PC-9 (cell line): ENCODE data around the gene PKP2. TPM values are rescaled to one million over a fixed set of nuclear protein-coding genes. Genes with fewer than 3 reads are reported as not detected.

Experiments
- BruUV-seq: library from RNA; stranded (reverse); fragments of 400-500 nt; replicated peaks from 2 replicates; lab custom pipeline; 2021; lab: Mats Ljungman, UMichigan
- CTCF ChIA-PET: fragments of 300-600 bp; sonication (Branson Sonifier 250); formaldehyde crosslinking; loops from one replicate; lab custom pipeline; 2022; ENCODE audit warnings: antibody characterized with exemption; lab: Charles Lee
- POLR2A ChIA-PET: fragments of 300-600 bp; sonication (Branson Sonifier 250); formaldehyde crosslinking; loops from one replicate; lab custom pipeline; 2022; ENCODE audit warnings: antibody characterized with exemption; ENCODE audit not compliant: unreplicated experiment; lab: Charles Lee
- DNase-seq, 2 experiments: peaks; one replicate each; pipeline versions ENCODE4 v3.0.0 to v3.0.0-alpha.2; 2015 to 2022; ENCODE audit warnings: mixed read lengths in 1 of 2
- H2AFZ ChIP-seq: fragments of 200-600 bp; sonication (generic); 2 replicates; pipeline ENCODE4 v1.8.1; 2017; ENCODE audit warnings: antibody characterized with exemption
- H3F3A ChIP-seq: fragments of 200-600 bp; sonication (generic); 2 replicates; pipeline ENCODE4 v1.8.1; 2017; ENCODE audit warnings: antibody characterized with exemption, mild to moderate bottlenecking, low read depth; ENCODE audit not compliant: insufficient read depth
- H3K27ac ChIP-seq: fragments of 200-600 bp; sonication (generic); 2 replicates; pipeline ENCODE4 v1.6.1; 2016; ENCODE audit warnings: mixed run types
- H3K27me3 ChIP-seq: fragments of 200-600 bp; sonication (generic); 2 replicates; pipeline ENCODE4 v1.6.1; 2016; ENCODE audit warnings: low read depth, mixed run types; ENCODE audit not compliant: insufficient read depth
- H3K36me3 ChIP-seq: fragments of 200-600 bp; sonication (generic); 2 replicates; pipeline ENCODE4 v1.6.1; 2016; ENCODE audit warnings: low read depth, mixed run types
- H3K4me1 ChIP-seq: fragments of 200-600 bp; sonication (generic); replicated peaks from 2 replicates; pipeline ENCODE4 v1.6.1; 2016; ENCODE audit warnings: mixed run types; ENCODE audit not compliant: insufficient read depth
- H3K4me2 ChIP-seq: fragments of 200-600 bp; sonication (generic); 2 replicates; pipeline ENCODE4 v1.6.1; 2017; ENCODE audit warnings: mixed run types
- H3K4me3 ChIP-seq: fragments of 200-600 bp; sonication (generic); 2 replicates; pipeline ENCODE4 v1.6.1; 2016; ENCODE audit warnings: mixed run types
- H3K79me2 ChIP-seq: fragments of 200-600 bp; sonication (generic); 2 replicates; pipeline ENCODE4 v1.6.1; 2017; ENCODE audit warnings: low read depth, mixed run types
- H3K9me2 ChIP-seq: fragments of 200-600 bp; sonication (generic); 2 replicates; pipeline ENCODE4 v1.8.1; 2017; ENCODE audit warnings: mild to moderate bottlenecking; ENCODE audit not compliant: insufficient read depth
- H3K9me3 ChIP-seq: fragments of 200-600 bp; sonication (generic); 2 replicates; pipeline ENCODE4 v1.8.1; 2016; ENCODE audit warnings: low read depth; ENCODE audit not compliant: insufficient read depth
- H4K20me1 ChIP-seq: fragments of 200-600 bp; sonication (generic); 2 replicates; pipeline ENCODE4 v1.8.1; 2017; ENCODE audit not compliant: insufficient read depth
- EZH2 ChIP-seq: fragments of 200-600 bp; sonication (generic); IDR thresholded peaks from 2 replicates; pipeline ENCODE4 v1.8.0; 2017; ENCODE audit warnings: antibody characterized with exemption, low read depth
- intact Hi-C: fragments of 100-400 bp; cut with micrococcal nuclease; formaldehyde crosslinking; loops from one replicate; pipeline ENCODE4 v1.10.0; 2022; ENCODE audit not compliant: unreplicated experiment
- total RNA-seq: library from RNA; stranded (reverse); gene quantifications from 2 replicates; pipeline ENCODE4 v1.2.3, GENCODE V29; 2021
- TF ChIP-seq, protein P1 (sequence below): fragments of 200-600 bp; sonication (generic); conservative IDR thresholded peaks from 2 replicates; pipeline ENCODE4 v1.6.1; 2017; ENCODE audit warnings: mixed run types, antibody characterized with exemption, mild to moderate bottlenecking, moderate library complexity

The PKP2 gene
- total RNA-seq, 1 experiment from 2014 or later: 88.1 TPM

- CTCF ChIA-PET: no interaction called here
- Histone ChIP-seq H3K9me3 (no peaks in the 10 kb centered on the region), H3K36me3 (peaks cover 6% of the 10 kb centered on the region; the same call in 1 of the 2 replicates), H2AFZ (no peak overlapping the region), H3F3A (0 out of 2 replicates have a peak, but pooled peaks cover 5% of the 10 kb centered on the region), H3K9me2 (no peaks in the 10 kb centered on the region), H3K4me3 (no peak overlapping the region), H3K4me1 (no peaks in the 10 kb centered on the region), H4K20me1 (no peaks in the 10 kb centered on the region), H3K27ac (no peak overlapping the region), H3K79me2 (no peaks in the 10 kb centered on the region), H3K27me3 (no peaks in the 10 kb centered on the region), H3K4me2 (no peak overlapping the region)
- no peak for DNase-seq
- POLR2A ChIA-PET: no interaction called here
- intact Hi-C loops: no loop called here
- BruUV-seq: no TSS peak
- TF ChIP-seq, protein P1, sequence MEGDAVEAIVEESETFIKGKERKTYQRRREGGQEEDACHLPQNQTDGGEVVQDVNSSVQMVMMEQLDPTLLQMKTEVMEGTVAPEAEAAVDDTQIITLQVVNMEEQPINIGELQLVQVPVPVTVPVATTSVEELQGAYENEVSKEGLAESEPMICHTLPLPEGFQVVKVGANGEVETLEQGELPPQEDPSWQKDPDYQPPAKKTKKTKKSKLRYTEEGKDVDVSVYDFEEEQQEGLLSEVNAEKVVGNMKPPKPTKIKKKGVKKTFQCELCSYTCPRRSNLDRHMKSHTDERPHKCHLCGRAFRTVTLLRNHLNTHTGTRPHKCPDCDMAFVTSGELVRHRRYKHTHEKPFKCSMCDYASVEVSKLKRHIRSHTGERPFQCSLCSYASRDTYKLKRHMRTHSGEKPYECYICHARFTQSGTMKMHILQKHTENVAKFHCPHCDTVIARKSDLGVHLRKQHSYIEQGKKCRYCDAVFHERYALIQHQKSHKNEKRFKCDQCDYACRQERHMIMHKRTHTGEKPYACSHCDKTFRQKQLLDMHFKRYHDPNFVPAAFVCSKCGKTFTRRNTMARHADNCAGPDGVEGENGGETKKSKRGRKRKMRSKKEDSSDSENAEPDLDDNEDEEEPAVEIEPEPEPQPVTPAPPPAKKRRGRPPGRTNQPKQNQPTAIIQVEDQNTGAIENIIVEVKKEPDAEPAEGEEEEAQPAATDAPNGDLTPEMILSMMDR: no peak
- TF ChIP-seq EZH2: no peak
Observed at GRCh38 chr12:32821710-32822109, 74.9 kb downstream of the PKP2 start.

DNA sequence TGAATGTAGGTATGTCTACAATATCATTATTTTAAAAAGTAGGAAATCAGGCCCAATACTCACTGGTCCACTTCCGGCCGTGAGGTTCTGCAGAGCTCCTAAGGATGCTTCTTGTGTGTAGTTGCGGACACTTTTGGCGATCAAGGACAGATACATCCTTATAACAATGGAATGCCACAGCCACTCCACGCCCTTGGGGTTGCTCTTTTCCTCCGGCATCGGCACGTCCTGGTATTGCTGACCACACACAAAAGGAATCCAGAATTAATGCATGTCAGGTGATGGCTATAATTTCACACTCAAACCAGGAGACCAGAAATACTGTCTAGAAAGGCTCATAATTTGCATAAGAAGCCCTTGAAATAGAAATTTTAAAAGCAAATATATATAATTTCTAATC lies 75.3 kb downstream of the PKP2 start:
- intact Hi-C loops: no loop called here
- no peak for TF ChIP-seq EZH2
- TF ChIP-seq, protein P1: no peak
- POLR2A ChIA-PET: no interaction called here
- Histone ChIP-seq H3K4me1 (no peaks in the 10 kb centered on the region), H3K79me2 (no peaks in the 10 kb centered on the region), H3K36me3 (peaks cover 6% of the 10 kb centered on the region; the same call in 1 of the 2 replicates), H3K27me3 (no peaks in the 10 kb centered on the region), H3K9me3 (no peaks in the 10 kb centered on the region), H3K4me3 (no peak overlapping the region), H3K27ac (no peak overlapping the region), H4K20me1 (no peaks in the 10 kb centered on the region), H3K9me2 (no peaks in the 10 kb centered on the region), H3F3A (0 out of 2 replicates have a peak, but pooled peaks cover 5% of the 10 kb centered on the region), H3K4me2 (no peak overlapping the region), H2AFZ (no peak overlapping the region)
- no peak for DNase-seq
- CTCF ChIA-PET: no interaction called here
- no TSS peak for BruUV-seq

- Histone ChIP-seq H3K9me3 (no peaks in the 10 kb centered on the region), H3K27ac (no peak overlapping the region), H3K4me2 (no peak overlapping the region), H3K4me3 (no peak overlapping the region), H2AFZ (no peak overlapping the region), H3F3A (0 out of 2 replicates have a peak, but pooled peaks cover 5% of the 10 kb centered on the region), H3K79me2 (no peaks in the 10 kb centered on the region), H4K20me1 (no peaks in the 10 kb centered on the region), H3K36me3 (peaks cover 6% of the 10 kb centered on the region; the same call in 1 of the 2 replicates), H3K4me1 (no peaks in the 10 kb centered on the region), H3K9me2 (no peaks in the 10 kb centered on the region), H3K27me3 (no peaks in the 10 kb centered on the region)
- ChIA-PET CTCF (no interaction called here), POLR2A (interaction anchor here (0.5 to 0.6 kb wide), 4 partner anchors 65 to 1232 kb away, joined by 3 to 4 read pairs (median 4); no protein-coding TSS in a partner anchor)
- intact Hi-C loops: no loop called here
- BruUV-seq: no TSS peak
- TF ChIP-seq, protein P1: no peak
- TF ChIP-seq EZH2: no peak
- no peak for DNase-seq
Observed at GRCh38 chr12:32820376-32820931, 76.1 kb downstream of the PKP2 start.
